HepG2 (cell line): ENCODE results near the gene SOST. TPM values are rescaled to one million over a fixed set of nuclear protein-coding genes. Genes with fewer than 3 reads are reported as not detected.
A peak's percentile ranks its signal among the peaks of the same experiment; 100 is the strongest.

Experiments used
- ASH2L ChIP-seq: fragments of 300-600, 200-600 bp; sonication (generic); IDR thresholded peaks from 2 replicates; pipeline ENCODE4 v1.7.0; 2017; ENCODE audit warnings: low read depth, mild to moderate bottlenecking, moderate library complexity, mixed read lengths, low read length; ENCODE audit not compliant: insufficient read length
- EHMT2 ChIP-seq: fragments of 200-600 bp; sonication (generic); IDR thresholded peaks from 2 replicates; pipeline ENCODE4 v1.7.0; 2017; ENCODE audit warnings: antibody characterized with exemption, low read depth, low read length, borderline replicate concordance
- EP300 ChIP-seq, 3 experiments: sonication (generic) in 1 of 3; formaldehyde crosslinking in 1 of 3; IDR thresholded peaks; 2 replicates each; pipeline versions ENCODE4 v1.5.1 to v1.6.1; 2011 to 2020; ENCODE audit warnings: low read depth in 2 of 3, low read length in 2 of 3, borderline replicate concordance in 1 of 3, improper control_type of control experiment in 1 of 3, mild to moderate bottlenecking in 1 of 3, missing genetic modification reagents in 1 of 3, moderate library complexity in 1 of 3
- FIP1L1 ChIP-seq: fragments of 200-400 bp; formaldehyde crosslinking; IDR thresholded peaks from 2 replicates; pipeline ENCODE4 v1.6.1; 2018; ENCODE audit warnings: low read depth, mild to moderate bottlenecking, low read length, moderate library complexity, borderline replicate concordance; ENCODE audit not compliant: insufficient read depth
- FOXO4 ChIP-seq: sonication (generic); formaldehyde crosslinking; conservative IDR thresholded peaks from 2 replicates; pipeline ENCODE4 v1.8.1; 2023; ENCODE audit warnings: missing genetic modification reagents
- HBP1 ChIP-seq: IDR thresholded peaks from 2 replicates; pipeline ENCODE4 v1.6.1; 2016; ENCODE audit warnings: low read depth, control low read depth
- HNF1B ChIP-seq: sonication (generic); formaldehyde crosslinking; IDR thresholded peaks from 2 replicates; pipeline ENCODE4 v1.5.1; 2020; ENCODE audit warnings: mild to moderate bottlenecking, moderate library complexity, missing genetic modification reagents
- JUNB ChIP-seq: sonication (generic); formaldehyde crosslinking; IDR thresholded peaks from 2 replicates; pipeline ENCODE4 v1.8.0; 2022; ENCODE audit warnings: missing genetic modification reagents, mild to moderate bottlenecking, borderline replicate concordance
- MED8 ChIP-seq: sonication (generic); formaldehyde crosslinking; IDR thresholded peaks from 2 replicates; pipeline ENCODE4 v1.8.1; 2023; ENCODE audit warnings: mild to moderate bottlenecking, missing genetic modification reagents; ENCODE audit not compliant: insufficient replicate concordance
- MLX ChIP-seq: IDR thresholded peaks from 2 replicates; pipeline ENCODE4 v1.6.1; 2016
- PATZ1 ChIP-seq: sonication (generic); formaldehyde crosslinking; IDR thresholded peaks from 2 replicates; pipeline ENCODE4 v1.4.0; 2020; ENCODE audit warnings: missing genetic modification reagents
- SALL1 ChIP-seq: sonication (generic); formaldehyde crosslinking; IDR thresholded peaks from 2 replicates; pipeline ENCODE4 v1.8.0; 2022; ENCODE audit warnings: mild to moderate bottlenecking, missing genetic modification reagents
- SRF ChIP-seq: IDR thresholded peaks from 2 replicates; pipeline ENCODE4 v1.6.1; 2011; ENCODE audit warnings: mild to moderate bottlenecking, low read depth, low read length, moderate library complexity
- TBX2 ChIP-seq: sonication (generic); formaldehyde crosslinking; IDR thresholded peaks from 2 replicates; pipeline ENCODE4 v1.5.0; 2020; ENCODE audit warnings: missing genetic modification reagents, mild to moderate bottlenecking, borderline replicate concordance
- TCF7 ChIP-seq: sonication (generic); IDR thresholded peaks from 2 replicates; pipeline ENCODE4 v1.6.1; 2016; ENCODE audit warnings: antibody characterized with exemption, low read depth
- TOE1 ChIP-seq: sonication (generic); formaldehyde crosslinking; IDR thresholded peaks from 2 replicates; pipeline ENCODE4 v1.4.0; 2020; ENCODE audit warnings: mild to moderate bottlenecking, missing genetic modification reagents
- ZNF224 ChIP-seq: sonication (generic); formaldehyde crosslinking; IDR thresholded peaks from 2 replicates; pipeline ENCODE4 v1.5.0; 2020; ENCODE audit warnings: mild to moderate bottlenecking, missing genetic modification reagents
- ZNF552 ChIP-seq: sonication (generic); formaldehyde crosslinking; IDR thresholded peaks from 2 replicates; pipeline ENCODE4 v1.9.0; 2022; ENCODE audit warnings: missing genetic modification reagents, mild to moderate bottlenecking, borderline replicate concordance
- ZNF737 ChIP-seq: sonication (generic); formaldehyde crosslinking; IDR thresholded peaks from 2 replicates; pipeline ENCODE4 v1.5.0; 2020; ENCODE audit warnings: missing genetic modification reagents, mild to moderate bottlenecking, borderline replicate concordance
- ZNF780A ChIP-seq: sonication (generic); formaldehyde crosslinking; IDR thresholded peaks from 2 replicates; pipeline ENCODE4 v1.8.0; 2022; ENCODE audit warnings: mild to moderate bottlenecking, missing genetic modification reagents, moderate library complexity
- polyA plus RNA-seq, 8 experiments: library from polyadenylated mRNA; depleted of rRNA in 3 of 8; stranded (reverse) in 7 of 8; unstranded in 1 of 8; fragments of >200 nt; fragmentation: Illumina TruSeq in 4 of 8; extraction: Trizol in 4 of 8; gene quantifications; 2 replicates each; pipeline versions ENCODE4 v1.2.1 to v1.2.3, GENCODE V29; 2011 to 2016; ENCODE audit warnings: low read depth in 4 of 8, missing spikeins in 1 of 8, mixed read lengths in 1 of 8; ENCODE audit not compliant: insufficient read depth in 1 of 8
- total RNA-seq, 5 experiments: library from RNA; depleted of rRNA; stranded (reverse); fragments of >200 nt; fragmentation: Illumina TruSeq; extraction: Trizol; gene quantifications; 2 replicates each; pipeline ENCODE4 v1.2.3, GENCODE V29; 2016; ENCODE audit warnings: low read depth in 1 of 5

SOST gene
- total and polyA plus RNA-seq, 2 of the 13 experiments (the other 11 are each of a cell fraction or from before 2014, with no cell fraction given) = not detected

- TF ChIP-seq TCF7 (no peak), ZNF780A (CRISPR knock-in tag) (no peak), ASH2L (peak; percentile 19), FIP1L1 (no peak), PATZ1 (peak; percentile 63), FOXO4 (CRISPR knock-in tag) (no peak), TOE1 (CRISPR knock-in tag) (no peak), JUNB (CRISPR knock-in tag) (no peak), MED8 (CRISPR knock-in tag) (no peak), HBP1 (CRISPR knock-in tag) (no peak), EP300 (IDR thresholded peaks at IDR 0.05; ENCODE audit: low read depth in 2 of 2, low read length in 2 of 2) (0 out of 4 replicates have a peak, but pooled peaks of 1 of the 2 experiments have one; percentile 29), EP300 (CRISPR knock-in tag; IDR thresholded peaks at IDR 0.05; ENCODE audit: borderline replicate concordance) (0 out of 2 replicates have a peak, but pooled peaks have one; percentile 31), HNF1B (CRISPR knock-in tag) (peak; percentile 78; the same call in 1 of the 2 replicates), ZNF552 (CRISPR knock-in tag) (peak; percentile 74; the same call in 1 of the 2 replicates), MLX (CRISPR knock-in tag) (peak; percentile 87; the same call in 1 of the 2 replicates), SALL1 (CRISPR knock-in tag) (peak; percentile 38; the same call in 1 of the 2 replicates), SRF (no peak), ZNF737 (CRISPR knock-in tag) (no peak), TBX2 (CRISPR knock-in tag) (peak; percentile 78), EHMT2 (no peak), ZNF224 (CRISPR knock-in tag) (peak; percentile 84; the same call in 1 of the 2 replicates)
Measured at GRCh38 chr17:43778337-43779144, 19.9 kb upstream of the SOST start, which contains the start of gene DUSP3 (continued).
